IPS DF 19.7 (cell line): Measurements from ENCODE around the gene TP53I11.

Experiments used
- DNase-seq: peaks from one replicate; pipeline ENCODE4 v3.0.0-alpha.2; 2013; ENCODE audit warnings: low read depth, low spot score

The TP53I11 gene

GRCh38 chr11:44978961-44979331, 28.3 kb upstream of the TP53I11 start:
- no peak for DNase-seq

GRCh38 chr11:44978274-44978960, 27.7 kb upstream of the TP53I11 start:
- no peak for DNase-seq

GRCh38 chr11:44977493-44977984, 26.9 kb upstream of the TP53I11 start:
- DNase-seq = no peak

GRCh38 chr11:44976576-44976975, 25.9 kb upstream of the TP53I11 start:
- DNase-seq = no peak

GRCh38 chr11:44974402-44975000, 23.8 kb upstream of the TP53I11 start:
- DNase-seq = no peak

- no peak for DNase-seq
Measured at GRCh38 chr11:44973632-44974401, 23.1 kb upstream of the TP53I11 start.

- DNase-seq = no peak
Measured at GRCh38 chr11:44972746-44973435, 22.2 kb upstream of the TP53I11 start.

- no peak for DNase-seq
Measured at GRCh38 chr11:44971185-44971584, 20.5 kb upstream of the TP53I11 start.

GRCh38 chr11:44970293-44970692, 19.6 kb upstream of the TP53I11 start:
- no peak for DNase-seq

- no peak for DNase-seq
Measured at GRCh38 chr11:44969651-44970252, 19.1 kb upstream of the TP53I11 start.

- DNase-seq = no peak
Measured at GRCh38 chr11:44968510-44968909, 17.8 kb upstream of the TP53I11 start.

GRCh38 chr11:44967930-44968496, 17.3 kb upstream of the TP53I11 start:
- no peak for DNase-seq

GRCh38 chr11:44966694-44967093, 16.0 kb upstream of the TP53I11 start:
- no peak for DNase-seq

- DNase-seq = no peak
Measured at GRCh38 chr11:44964526-44965209, 14.0 kb upstream of the TP53I11 start.

GRCh38 chr11:44963948-44964347, 13.3 kb upstream of the TP53I11 start:
- DNase-seq = no peak

GRCh38 chr11:44963136-44963535, 12.5 kb upstream of the TP53I11 start:
- no peak for DNase-seq

- DNase-seq = no peak
Measured at GRCh38 chr11:44962464-44962863, 11.8 kb upstream of the TP53I11 start.

- no peak for DNase-seq
Measured at GRCh38 chr11:44960200-44960845, 9.6 kb upstream of the TP53I11 start.

- no peak for DNase-seq
Measured at GRCh38 chr11:44959064-44959463, 8.4 kb upstream of the TP53I11 start.
